GM18511 (cell line): Measurements from ENCODE around the gene EML6.
"Not testable (repeated sequence)": the region's sequence is repeated elsewhere in the genome, so short reads cannot be mapped to it uniquely, and the experiment has no call there.

Experiments used
- ATAC-seq: cut with Tn5 transposase; IDR thresholded peaks from one replicate; pipeline ENCODE4 v1.9.1; 2021; ENCODE audit warnings: mild to moderate bottlenecking, moderate library complexity; ENCODE audit not compliant: unreplicated experiment

Gene EML6

GRCh38 chr2:54871457-54872107, 148.1 kb downstream of the EML6 start:
- ATAC-seq, result no peak

GRCh38 chr2:54872780-54873179, 149.3 kb downstream of the EML6 start:
- no peak for ATAC-seq

DNA sequence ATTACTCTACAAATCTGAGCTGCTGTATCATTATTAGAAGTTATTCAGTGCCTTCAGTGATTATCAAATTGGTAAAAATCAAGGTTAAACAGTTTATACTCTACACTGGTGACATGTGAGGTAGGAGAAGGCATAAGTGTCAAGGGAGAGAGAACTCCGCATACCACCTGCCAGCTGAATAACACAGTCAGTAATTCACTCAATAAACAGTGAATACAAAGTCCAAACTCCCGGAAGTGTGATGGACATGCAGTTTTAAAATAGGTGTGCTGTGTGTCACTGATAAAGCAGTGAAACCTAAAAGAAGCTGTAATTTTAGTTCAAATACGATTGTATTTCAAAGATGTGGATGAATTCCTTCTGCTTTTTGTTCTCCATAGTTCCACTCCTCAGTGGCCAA, 149.8 kb downstream of the EML6 start:
- not testable (repeated sequence) for ATAC-seq

DNA sequence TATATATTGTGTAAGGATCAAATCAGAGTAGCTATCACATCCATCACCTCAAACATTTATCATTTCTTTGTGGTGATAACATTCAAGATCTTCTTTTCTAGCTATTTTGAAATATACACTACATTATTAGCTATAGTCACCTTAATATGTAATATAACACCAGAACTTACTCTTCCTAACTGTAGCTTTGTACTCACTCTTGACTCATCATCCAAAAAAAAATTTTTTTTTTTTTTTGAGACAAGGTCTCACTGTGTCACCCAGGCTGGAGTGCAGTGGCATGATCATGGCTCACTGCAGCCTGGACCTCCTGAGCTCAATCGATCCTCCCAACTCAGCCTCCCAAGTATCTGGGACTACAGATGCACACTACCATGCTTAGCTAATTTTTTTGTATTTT, 153.3 kb downstream of the EML6 start:
- ATAC-seq, result no peak

- ATAC-seq, result no peak
Measured at GRCh38 chr2:54878182-54878581, 154.7 kb downstream of the EML6 start.

DNA sequence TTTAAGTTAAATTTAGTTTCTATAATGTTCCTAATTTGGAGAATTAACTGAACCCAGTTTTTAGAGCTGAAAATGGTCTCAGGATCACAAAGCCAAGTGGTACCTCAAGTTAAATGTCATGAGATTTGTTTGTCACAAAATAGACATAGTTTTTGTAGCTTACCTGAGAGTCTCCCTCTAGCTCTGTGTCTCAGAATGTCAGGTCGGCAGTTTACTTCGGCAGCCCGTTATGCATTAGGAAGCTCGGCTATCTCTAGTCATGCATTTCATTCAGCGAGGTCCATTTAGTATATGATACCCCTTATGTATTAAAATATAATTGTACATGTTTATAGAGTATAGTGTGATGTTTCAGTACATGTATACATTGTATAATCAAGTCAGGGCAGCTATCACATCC, 155.6 kb downstream of the EML6 start:
- no peak for ATAC-seq

GRCh38 chr2:54879598-54880332, 156.3 kb downstream of the EML6 start:
- no peak for ATAC-seq

DNA sequence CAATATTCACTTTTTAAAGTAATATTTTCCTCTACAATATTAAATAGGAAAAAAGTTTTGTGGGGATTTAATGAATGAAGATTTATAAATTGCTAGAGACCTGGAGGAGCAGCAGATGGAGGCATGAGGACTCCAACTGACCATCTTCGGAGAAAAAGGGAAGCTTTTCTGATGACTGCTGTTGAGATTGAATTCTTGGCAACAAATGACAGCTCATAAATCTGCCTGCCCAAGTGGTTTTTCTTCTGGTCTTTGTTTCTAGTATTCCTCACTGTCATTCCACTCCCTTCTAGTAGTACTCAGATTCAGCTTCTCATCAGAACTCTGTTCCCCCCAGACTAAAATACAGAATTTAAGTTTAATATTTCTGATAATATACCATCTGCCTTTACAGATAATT, 157.0 kb downstream of the EML6 start:
- no peak for ATAC-seq

DNA sequence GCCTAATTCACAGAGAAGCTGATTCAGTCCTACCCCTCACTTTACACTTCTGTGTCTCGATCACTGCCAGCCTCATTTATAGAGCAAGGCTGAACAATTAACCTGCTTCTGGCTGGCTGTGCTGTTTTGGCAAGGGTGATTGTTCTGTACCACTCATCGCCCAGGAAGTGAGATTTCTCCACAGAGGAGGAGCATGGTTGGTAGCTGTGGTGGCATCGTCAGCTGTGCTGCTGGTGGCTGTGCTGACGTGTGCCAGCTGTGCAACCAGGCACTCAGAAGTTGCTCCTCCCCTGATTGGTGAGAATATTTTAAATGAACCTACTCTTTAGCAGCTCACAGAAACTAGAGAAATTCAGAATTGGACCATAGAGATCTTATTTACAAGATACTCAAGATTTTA, 158.3 kb downstream of the EML6 start:
- no peak for ATAC-seq

GRCh38 chr2:54885891-54886290, 162.4 kb downstream of the EML6 start:
- ATAC-seq, result no peak

- ATAC-seq, result no peak
Measured at GRCh38 chr2:54887850-54888545, 164.5 kb downstream of the EML6 start.

- ATAC-seq, result no peak
Measured at GRCh38 chr2:54889053-54889452, 165.6 kb downstream of the EML6 start.

GRCh38 chr2:54891909-54892308, 168.4 kb downstream of the EML6 start:
- ATAC-seq, result no peak

GRCh38 chr2:54894467-54894866, 171.0 kb downstream of the EML6 start:
- ATAC-seq, result no peak

- no peak for ATAC-seq
Measured at GRCh38 chr2:54895730-54896129, 172.3 kb downstream of the EML6 start.

GRCh38 chr2:54897420-54898310, 174.2 kb downstream of the EML6 start:
- no peak for ATAC-seq

GRCh38 chr2:54898456-54899226, 175.2 kb downstream of the EML6 start:
- no peak for ATAC-seq

GRCh38 chr2:54899576-54900200, 176.2 kb downstream of the EML6 start:
- ATAC-seq, result no peak

GRCh38 chr2:54901224-54901986, 177.9 kb downstream of the EML6 start:
- ATAC-seq, result no peak
